Muscle of back (tissue), 11 donors: ENCODE measurements around the gene SORCS2. TPM values are rescaled to one million over a fixed set of nuclear protein-coding genes. Genes with fewer than 3 reads are reported as not detected.
A peak's percentile ranks its signal among the peaks of the same experiment; 100 is the strongest.

ENCODE experiments used
- DNase-seq, 3 donors: peaks; one replicate each; pipeline versions ENCODE4 v3.0.0 to v3.0.0-alpha.2; 2013
- polyA plus RNA-seq, 10 donors: library from polyadenylated mRNA; unstranded; fragments of 120-200 nt; gene quantifications; one replicate each; pipeline ENCODE4 v1.2.1, GENCODE V29; 2013; ENCODE audit not compliant: insufficient read length in 10 of 10

The SORCS2 gene
- polyA plus RNA-seq, 10 donors: 6.5 to 21.0 (median 10.8) TPM

DNA sequence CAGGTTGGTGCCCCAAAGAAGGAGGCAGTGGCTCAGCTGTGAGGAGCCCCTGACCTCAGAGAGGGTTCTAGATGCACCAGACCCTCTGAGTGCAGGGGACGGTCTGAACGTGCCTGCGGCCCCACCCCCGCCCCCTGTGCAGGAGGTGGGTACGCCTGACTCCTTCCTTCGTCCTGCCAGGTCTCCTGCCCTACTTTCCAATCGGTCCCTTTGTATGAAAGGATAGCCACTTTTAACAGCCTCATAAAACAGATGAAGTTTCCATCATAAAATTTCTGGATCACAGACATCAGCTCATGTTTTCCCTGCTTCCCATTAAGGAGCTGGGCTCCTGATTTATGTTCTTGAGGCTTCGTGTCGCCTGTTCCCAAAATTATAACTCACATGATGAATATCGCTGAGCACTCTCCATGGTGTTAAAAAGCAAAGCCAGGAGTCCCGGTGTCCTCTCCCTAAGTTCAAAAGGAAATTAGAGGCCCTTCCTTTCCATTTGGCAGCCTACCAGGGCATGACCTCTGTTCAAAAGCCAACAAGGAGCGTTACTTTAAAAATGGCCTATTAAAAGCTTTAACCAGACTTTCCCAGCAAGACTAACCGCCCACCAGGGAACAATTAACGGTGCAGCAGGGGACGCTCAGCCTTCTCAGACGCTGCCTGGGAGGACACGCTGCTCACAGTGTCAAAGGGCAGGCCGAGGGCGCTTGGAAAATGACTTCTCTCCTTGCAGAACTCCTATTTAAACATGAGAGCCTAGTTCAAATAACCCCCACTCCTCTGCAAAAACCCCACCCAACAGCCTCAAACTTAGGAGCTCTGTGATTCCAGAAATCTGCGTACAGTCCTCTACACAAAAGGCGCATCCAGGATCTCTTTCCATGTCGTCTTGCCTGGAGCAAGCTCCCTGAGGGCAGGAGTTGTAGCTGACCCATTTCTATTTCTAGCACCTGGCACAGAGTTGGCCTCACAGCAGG lies 565.4 kb downstream of the SORCS2 start:
- DNase-seq: peak in 1 of 3 donors; percentile 43

DNA sequence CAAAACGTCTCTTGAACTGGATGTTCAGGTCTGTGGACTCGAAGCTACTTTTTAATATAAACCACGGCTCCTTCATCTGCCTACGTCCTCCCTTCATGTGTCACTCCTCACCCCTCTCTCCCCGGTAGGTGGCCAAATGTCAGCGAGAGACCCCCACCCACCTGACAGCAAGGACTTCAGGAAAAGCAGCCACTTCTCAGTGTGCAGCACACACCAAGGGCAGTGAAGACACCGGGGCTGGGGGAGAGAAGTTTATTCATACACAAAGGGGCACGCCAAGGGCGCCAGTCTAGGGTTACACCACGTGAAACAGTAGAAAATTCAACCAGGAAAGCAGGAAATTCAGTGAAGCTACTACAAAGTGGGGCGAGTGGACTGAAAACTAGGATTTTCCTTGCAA lies 566.1 kb downstream of the SORCS2 start:
- no peak for DNase-seq

DNA sequence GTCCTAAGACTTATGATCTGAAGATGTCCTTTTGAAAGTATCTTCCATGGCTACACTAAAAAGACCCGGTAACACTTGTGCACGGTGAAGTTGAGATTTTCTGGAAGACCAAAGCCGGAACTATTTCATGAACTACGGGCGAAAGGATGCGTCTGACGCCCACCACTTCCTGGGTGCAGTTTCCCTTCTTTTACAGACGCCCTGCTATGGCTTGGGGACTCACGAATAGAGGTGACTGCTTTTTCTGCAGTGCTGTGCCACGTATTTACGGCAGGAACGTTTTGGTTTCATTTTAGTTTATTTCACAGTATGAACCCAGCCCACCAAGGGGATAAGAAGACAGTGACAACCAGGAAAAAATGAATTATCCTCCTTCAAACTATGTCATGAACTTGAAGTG lies 566.9 kb downstream of the SORCS2 start:
- no peak for DNase-seq

DNA sequence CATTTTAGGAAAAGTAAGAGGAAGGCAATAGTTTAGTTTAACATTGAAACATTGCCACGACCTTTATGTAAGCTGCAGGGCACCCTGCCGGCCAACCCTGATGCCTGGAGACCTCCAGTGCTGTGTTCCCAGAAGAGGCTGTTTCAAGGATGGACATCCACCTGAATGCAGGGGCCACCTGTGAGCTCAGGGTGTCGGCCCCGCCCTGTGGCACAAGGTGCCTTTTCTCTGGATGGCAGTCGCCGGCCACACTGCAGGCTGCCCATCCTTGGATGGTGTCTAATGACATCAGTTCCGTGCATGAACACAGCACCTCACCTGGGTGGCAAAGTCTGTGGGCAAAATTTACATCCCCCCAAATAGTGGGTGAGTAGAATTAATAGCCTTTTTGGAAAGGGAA lies 567.3 kb downstream of the SORCS2 start:
- no peak for DNase-seq

DNA sequence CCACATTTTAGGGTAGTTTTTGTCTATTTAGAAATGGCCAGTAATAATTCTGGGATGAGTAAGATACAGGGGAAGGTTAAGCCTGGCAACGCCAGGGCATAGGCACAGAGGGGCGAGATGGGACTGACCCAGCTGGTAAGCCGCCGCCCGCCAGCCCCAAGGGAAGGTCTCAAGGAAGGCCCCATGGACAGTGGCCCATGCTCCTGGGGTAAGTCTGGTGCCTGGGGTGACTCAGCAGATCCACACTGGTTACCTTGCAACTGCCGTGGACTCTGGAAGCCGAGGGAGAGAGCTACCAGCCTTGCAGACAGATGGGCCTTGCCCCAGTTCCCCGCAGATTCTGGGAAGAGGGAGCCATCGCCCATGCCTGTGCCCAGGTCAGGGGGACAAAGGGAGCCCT lies 567.9 kb downstream of the SORCS2 start:
- DNase-seq: no peak

DNA sequence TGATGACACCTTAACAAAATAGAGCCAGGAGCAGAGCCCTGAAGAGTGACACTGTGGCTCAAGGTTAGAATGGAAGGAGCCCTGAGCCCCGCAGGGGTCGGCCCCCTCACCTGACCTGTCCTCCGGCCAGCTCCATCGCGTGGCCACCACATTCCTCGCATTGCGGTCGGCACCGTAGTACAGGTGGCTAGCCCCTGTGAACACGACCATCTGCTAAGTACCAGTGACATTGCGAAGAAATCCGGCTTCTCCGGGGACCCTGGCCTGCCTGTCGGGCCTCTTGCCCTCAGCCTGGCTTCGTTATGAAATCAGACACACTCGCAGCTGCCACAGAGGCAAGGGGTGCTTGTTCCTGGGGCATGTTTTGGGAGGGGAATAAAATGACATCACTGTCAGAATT lies 568.4 kb downstream of the SORCS2 start:
- DNase-seq: no peak

DNA sequence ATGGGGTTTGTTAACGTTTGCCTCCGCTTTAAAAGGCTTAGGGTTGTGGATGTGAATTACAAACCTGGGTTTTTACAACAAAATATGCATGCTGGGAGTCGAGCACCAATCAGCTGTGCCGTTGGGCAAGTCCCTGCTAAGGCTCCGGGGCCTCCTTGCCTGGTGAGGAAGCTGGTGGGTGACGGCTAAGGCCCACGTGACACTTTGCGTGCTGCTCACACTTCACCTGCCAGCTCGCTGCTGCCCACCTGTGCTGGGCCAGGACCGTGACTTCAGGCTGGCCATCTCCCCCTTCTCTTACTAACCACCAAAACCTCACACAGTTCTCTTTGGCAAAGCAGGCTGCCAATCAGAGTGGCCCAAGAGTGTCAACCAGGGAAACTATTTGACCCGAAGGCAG lies 569.0 kb downstream of the SORCS2 start:
- DNase-seq: no peak

DNA sequence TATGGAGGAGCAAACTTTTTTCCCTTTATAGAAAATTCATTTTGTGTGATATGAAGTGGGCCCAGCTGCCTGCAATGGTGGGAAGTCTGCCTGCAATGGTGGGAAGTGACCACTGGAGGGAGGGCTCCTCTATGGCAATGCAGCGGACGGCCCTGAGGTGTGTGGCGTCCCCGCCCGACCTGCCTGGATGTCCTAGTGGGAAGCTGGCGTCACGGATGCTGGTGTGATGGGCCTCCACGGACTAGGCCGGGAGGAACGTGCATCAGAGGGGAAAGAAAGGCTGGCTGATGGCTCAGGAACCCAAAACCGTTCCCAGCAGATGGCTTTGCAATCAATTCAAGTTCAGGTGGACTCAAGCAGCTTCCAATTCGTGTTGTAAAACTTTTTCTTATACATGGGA lies 569.4 kb downstream of the SORCS2 start:
- peak; percentile 45 to 82 (median 78) for DNase-seq

DNA sequence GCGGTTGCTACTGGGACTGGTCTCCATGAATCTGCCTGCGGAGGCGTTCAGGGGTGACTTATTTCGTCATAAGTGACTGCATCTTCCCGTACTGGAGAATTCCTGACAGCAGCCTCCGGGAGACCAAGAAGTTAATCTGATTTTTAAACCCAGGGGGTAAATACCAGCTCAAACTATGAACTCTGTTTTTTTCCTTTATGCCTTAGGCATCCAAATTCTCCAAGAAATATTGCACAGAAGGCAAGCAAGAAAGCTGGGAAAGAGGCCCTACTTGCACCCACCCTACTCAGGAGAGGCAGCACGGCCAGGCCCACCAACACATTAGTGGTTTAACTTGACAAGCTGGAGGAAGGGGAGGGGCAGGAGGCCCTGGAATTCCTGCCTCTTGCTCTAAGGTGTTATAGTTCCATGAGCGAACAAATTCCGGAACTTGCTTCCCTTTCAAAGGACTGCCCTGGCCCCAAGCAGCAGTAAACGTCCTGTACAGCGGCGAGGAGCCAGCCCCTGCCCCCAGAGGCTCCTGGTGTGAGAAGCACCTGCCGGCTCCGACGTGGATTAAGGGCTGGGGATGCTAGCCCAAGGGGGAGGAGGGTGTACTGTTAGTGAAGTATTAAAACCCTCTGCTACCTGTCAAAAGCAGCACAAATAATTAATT lies 570.2 kb downstream of the SORCS2 start:
- DNase-seq: no peak

DNA sequence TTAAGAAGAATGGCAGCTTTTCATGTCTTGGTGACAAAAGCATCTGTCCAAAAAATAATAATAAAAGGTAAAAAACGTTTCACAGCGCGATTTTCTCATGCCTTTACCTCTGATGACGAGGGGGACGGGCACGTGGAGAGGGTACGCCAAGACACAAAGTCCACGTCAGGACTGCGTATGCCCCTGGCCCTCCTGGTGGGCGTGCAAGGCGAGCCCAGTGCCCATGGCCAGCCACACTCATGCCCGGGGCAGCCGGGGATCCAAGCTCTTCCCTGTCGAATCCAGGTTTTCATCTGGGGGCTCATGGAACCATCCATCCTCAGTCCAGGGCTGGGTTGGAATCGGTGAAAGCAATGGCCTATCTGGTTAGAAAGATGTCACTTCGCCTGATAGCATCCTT lies 570.8 kb downstream of the SORCS2 start:
- no peak for DNase-seq

DNA sequence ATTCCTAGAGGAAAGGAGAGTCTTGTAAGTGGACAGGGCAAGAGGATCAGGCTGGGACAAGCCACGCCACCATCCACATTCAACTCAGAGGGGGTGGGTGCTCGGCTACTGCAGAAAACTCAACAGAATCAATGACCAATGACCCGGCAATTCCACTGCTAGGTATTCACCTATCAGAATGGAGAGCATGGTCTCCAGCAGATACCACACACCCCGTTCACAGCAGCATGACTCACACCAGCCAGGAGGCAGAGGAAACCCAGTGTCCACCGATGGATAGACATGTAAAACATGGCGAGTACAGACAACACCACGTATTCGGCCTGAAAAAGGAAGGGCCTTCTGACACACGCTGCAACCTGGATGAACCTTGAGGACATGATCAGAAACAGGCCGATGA lies 571.5 kb downstream of the SORCS2 start:
- peak in 1 of 3 donors; percentile 32 for DNase-seq

DNA sequence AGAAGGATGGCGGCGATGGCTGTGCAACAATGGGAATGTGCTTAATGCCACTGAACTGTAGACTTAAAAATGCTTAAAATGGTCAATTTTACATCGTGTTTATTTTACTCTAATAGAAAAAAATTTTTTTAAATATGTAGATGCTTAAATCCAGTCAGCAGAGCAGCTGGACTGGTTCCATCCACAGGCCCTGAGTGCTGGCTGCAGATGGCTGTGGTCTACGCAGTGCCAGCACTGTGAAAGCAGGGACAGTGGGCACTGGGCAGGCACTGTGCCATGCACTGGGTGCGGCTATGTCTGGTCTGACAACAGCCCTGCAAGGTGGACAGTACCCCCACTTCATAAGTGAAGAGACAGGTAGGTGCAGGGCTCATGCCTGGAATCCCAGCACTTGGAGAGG lies 572.1 kb downstream of the SORCS2 start:
- DNase-seq: no peak

DNA sequence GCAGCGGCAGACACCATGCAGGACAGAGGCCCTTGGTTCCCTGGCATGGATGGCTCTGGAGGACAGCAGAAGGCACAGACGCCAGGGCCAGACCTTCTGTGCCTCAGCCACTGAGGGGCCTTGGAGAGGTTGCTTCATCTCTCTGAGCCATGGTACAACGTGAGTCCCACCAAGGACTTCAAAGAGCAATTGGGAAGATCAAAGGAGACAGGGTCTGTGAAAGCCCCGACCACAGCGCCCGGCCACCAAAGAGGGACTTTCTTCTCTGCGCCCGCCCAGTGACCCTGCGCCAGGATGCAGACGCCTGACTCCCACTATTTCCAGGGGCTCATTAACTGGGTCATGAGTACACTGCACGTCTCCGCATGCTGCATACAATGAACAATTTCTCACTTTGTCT lies 573.3 kb downstream of the SORCS2 start:
- DNase-seq: no peak

DNA sequence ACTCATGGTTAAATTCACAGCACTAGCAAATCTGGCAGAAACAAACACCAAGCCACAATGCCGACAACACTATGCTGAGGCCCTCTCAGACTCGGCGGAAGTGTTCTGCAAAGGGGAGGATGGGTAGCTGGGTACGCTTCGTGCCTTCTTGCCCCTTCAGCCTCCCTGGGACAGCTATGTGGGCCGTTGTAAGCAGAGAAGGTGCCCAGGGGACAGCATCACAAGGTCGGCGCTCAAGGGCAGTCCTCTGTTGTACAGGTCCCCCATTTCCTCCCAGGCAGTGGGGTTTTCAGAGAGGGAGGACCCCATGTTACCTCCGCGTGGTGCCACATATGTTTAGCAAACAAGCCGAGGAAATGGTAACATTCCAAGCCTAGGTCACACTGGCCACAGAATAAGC lies 573.7 kb downstream of the SORCS2 start:
- no peak for DNase-seq

DNA sequence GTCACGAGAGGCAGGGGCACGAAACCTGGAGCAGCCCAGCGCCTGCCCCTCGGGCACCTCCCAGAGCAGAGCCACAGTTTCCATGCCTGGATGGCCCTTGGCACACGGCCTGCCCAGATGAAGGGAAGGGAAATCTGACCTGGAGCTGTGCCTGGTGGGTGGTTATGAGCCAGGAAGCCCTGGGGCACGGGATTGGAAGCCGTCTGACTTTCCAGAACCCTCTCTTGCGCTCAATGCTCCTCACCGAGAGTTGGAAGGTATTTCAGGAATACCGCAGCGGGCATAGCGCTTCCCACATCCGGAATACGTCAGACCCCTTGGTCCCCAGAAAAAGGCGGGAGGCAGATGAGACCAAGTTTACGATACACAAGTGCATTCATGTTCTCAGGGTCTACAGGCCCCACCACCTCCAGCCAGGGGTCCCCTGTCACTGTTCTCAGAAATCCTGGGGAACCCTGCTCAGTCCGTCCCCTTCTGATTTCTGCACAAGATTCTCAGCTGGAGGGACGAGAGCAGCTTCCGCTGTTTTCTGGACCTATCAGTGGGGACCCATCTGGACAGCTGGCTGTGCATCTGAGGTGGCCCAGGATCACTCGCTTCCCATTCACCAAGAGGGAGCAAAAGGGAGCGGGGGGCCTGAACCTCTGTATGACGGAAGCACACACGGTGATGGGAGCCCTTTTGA lies 574.5 kb downstream of the SORCS2 start:
- no peak for DNase-seq

DNA sequence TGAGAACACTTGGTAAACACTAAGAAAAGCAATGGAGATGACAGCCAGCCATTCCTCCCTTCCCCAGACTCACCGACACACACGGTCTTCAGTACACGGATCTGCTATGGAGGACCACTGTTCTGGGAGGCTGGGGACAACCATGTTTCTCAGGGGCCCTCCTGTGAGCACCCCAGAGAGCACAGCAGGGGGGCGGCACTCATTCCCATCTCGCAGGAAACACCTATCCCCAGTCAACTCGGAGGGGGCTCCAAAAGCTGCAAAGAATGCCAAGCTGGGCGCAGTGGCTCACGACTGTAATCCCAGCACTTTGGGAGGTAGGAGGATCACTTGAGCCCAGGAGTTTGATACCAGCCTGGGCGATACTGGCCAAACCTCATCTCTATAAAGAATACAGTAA lies 575.2 kb downstream of the SORCS2 start:
- DNase-seq: no peak

DNA sequence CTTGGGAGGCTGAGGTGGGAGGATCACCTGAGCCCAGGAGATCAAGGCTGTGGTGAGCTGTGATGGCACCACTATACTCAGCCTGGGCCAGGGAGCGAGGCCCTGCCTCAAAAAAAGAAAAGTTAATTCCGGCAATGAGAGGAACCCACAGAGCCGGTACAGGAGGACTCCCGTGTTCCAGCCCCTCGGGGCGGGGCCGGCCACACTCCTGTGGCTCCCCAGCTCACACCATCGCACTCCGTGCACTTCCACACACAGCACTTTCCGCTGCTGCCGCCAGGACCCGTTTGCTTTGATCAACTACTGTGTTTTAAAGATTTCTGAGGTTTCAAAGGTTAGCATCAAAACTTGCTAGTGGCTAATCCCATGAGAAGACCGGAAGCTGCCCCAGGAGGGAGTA lies 575.6 kb downstream of the SORCS2 start:
- DNase-seq: no peak

DNA sequence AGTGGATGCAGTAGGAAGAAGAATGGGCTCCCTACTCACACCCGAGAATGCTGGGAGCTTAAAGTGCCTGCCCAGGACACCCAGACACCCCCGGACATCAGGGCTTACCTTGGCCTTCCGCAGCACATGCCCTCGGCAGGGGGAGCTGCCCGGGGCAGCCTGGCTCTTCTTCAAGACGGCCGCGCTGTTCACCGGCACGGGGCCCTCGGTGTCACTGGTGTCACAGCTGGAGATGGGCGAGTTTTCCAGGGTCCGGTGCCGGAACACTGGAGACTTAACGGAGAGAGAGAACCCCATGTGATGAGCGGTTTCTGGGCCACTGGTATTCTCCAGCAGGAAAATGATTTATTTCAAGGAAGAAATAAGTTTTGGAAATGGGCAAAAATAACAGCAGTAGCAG lies 576.4 kb downstream of the SORCS2 start:
- DNase-seq: no peak

DNA sequence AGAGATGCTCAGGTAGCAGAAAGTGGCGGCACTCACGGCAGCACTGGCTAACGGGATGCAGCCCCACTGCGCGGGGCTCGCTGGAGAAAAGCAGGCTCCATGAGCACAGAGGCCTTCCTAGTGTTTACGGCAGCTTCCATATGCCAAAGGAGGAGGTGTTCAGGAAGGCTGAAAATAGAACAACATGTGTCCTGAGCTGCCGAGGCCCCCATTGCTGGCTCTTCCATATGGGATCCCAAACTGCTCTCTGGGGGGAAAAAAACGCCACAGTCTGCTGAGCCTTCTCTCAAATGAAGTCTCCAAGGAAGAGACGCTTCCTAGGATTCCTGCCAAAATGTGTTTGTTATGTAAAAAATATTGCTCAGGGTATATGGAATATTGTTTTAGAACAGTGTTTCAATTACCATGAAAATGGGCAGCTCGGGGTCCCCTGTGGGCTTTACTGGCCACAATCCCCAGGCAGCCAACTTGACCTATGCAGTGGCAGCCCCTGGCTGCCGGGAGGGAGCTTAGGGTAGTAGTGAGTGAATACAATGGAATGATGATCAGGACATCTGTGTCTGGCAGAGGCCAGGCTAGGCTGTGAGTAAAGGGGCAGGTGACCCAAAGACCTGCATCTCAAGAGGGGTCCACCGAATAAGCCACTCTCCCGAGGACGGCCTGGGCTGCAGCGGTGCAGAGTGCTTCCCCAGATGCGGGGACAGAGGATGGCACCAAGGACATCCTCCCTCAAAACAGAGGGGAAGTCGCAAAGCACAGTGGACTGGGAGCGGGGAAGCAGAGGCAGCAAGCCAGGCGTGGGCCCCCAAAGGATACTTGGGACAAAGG lies 577.3 kb downstream of the SORCS2 start:
- DNase-seq: peak in 1 of 3 donors; percentile 64

DNA sequence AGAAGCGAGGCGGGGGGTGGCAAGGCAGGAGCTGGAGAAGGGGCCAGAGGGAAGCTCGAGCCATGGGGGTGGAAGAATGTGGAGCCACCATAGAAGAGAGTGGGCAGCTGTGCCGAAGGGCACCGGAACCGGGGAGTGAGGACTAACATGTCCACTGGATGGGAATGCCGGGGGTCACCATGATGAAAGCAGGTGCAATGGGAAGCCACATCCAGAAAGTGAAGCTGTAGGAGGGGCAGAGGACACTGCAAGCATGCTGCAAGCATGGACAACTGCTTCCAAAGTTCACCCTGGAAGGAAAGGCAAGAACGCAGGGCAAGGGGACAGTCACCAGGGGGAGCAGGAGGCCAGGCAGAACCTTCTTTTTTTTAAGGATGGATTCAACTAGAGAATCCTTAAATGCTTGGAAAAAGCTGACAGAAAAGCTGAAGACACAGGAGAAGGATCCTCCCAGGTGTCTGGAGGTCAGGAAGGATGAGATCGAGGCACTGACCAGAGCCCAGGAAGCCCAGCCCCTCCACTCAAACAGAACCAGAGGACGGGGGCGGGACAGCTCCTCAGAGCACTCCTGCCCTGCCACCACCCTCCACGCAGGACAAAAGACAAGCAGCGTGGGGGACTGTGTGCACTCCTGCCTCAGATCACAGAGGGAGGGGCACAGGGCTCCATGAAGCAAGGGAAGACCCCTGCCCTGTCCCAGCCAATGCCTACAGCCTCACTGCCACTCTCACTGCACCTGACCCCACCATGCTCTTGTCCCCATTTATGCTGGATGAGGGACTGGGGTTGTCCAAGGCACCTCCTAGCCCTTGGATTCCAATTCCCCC lies 578.1 kb downstream of the SORCS2 start:
- DNase-seq: peak in 2 of 3 donors; percentile 44 to 72

DNA sequence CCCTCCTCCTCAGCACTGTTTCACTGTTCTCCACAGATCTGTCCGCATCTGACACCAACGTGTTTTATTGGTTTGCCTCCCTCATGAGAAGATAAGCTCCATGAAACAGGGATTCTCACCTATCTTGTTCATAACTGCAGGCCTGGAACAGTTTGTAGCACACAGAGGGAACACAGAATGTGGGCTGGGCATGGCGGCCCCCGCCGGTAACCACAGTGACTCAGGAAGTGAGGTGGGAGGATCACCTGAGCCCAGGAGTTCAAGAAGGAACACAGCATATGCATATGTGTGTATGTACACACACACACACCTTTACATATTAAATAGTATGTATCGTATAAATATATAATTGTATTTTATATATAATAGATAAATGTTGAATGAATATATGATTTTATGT lies 578.7 kb downstream of the SORCS2 start:
- no peak for DNase-seq
